Spleen (tissue), 11 donors: ENCODE data around the gene TAS1R1. TPM values are rescaled to one million over a fixed set of nuclear protein-coding genes. Genes with fewer than 3 reads are reported as not detected.

Experiments used
- DNase-seq: peaks from one replicate; pipeline ENCODE4 v3.0.0-alpha.2; 2020
- H3K27ac ChIP-seq, 8 donors: fragments of 200-600 bp; sonication (generic) in 7 of 8; 1 replicate in 4 of 8; 2 replicates in 4 of 8; pipeline versions ENCODE4 v1.5.0 to v1.8.0; 2016 to 2021; ENCODE audit warnings: inconsistent platforms in 4 of 8, mild to moderate bottlenecking in 4 of 8, moderate library complexity in 1 of 8
- H3K27me3 ChIP-seq, 7 donors: fragments of 200-600 bp; sonication (generic) in 6 of 7; replicated peaks in 1 of 7; 1 replicate in 4 of 7; 2 replicates in 3 of 7; pipeline versions ENCODE4 v1.5.0 to v1.8.0; 2016 to 2021; ENCODE audit warnings: inconsistent platforms in 3 of 7, mild to moderate bottlenecking in 1 of 7
- H3K36me3 ChIP-seq, 6 donors: fragments of 200-600 bp; sonication (generic) in 5 of 6; 1 replicate in 4 of 6; 2 replicates in 2 of 6; pipeline versions ENCODE4 v1.5.0 to v1.8.0; 2016 to 2021; ENCODE audit warnings: inconsistent platforms in 2 of 6
- H3K4me1 ChIP-seq, 6 donors: fragments of 200-600 bp; sonication (generic) in 5 of 6; 1 replicate in 3 of 6; 2 replicates in 3 of 6; pipeline versions ENCODE4 v1.5.0 to v1.8.0; 2016 to 2021; ENCODE audit warnings: inconsistent platforms in 3 of 6
- H3K4me3 ChIP-seq, 8 donors: fragments of 200-600 bp; sonication (generic) in 7 of 8; 1 replicate in 4 of 8; 2 replicates in 4 of 8; pipeline versions ENCODE4 v1.5.0 to v1.8.0; 2016 to 2021; ENCODE audit warnings: inconsistent platforms in 4 of 8, mild to moderate bottlenecking in 4 of 8, moderate library complexity in 2 of 8
- H3K9me3 ChIP-seq, 8 donors: fragments of 200-600 bp; sonication (generic) in 7 of 8; 1 replicate in 4 of 8; 2 replicates in 4 of 8; pipeline versions ENCODE4 v1.5.0 to v1.8.0; 2016 to 2021; ENCODE audit warnings: inconsistent platforms in 4 of 8
- CTCF ChIP-seq, 11 experiments: fragments of 200-600 bp in 7 of 11; fragments of 450-650 bp in 4 of 11; sonication (generic) in 4 of 11; IDR thresholded peaks in 8 of 11; conservative IDR thresholded peaks in 3 of 11; 1 replicate in 7 of 11; 2 replicates in 4 of 11; pipeline versions ENCODE4 v1.4.0 to v1.8.0; 2016 to 2021; ENCODE audit warnings: antibody characterized with exemption in 11 of 11, inconsistent platforms in 4 of 11, mild to moderate bottlenecking in 1 of 11
- POLR2A ChIP-seq, 3 donors: fragments of 450-650 bp; IDR thresholded peaks; one replicate each; pipeline ENCODE4 v1.5.1; 2017; ENCODE audit warnings: antibody characterized with exemption in 3 of 3, mild to moderate bottlenecking in 1 of 3
- POLR2AphosphoS5 ChIP-seq, 3 donors: sonication (generic); formaldehyde crosslinking; IDR thresholded peaks; one replicate each; pipeline ENCODE4 v1.5.1; 2017; ENCODE audit warnings: antibody characterized with exemption in 3 of 3
- WGBS, 5 donors: extraction: QIAGEN DNeasy Blood & Tissue Kit in 3 of 5; methylation state at CpG; one replicate each; pipeline versions ENCODE4 v1.1.5 to v1.1.7; 2013 to 2018; 5-methylcytosine and 5-hydroxymethylcytosine counted together
- intact Hi-C: fragments of 100-400 bp; cut with DNase I; formaldehyde crosslinking; loops from one replicate; pipeline ENCODE4 v1.15.0; 2023; ENCODE audit warnings: low total_unique reads
- polyA plus RNA-seq, 3 donors: library from polyadenylated mRNA; stranded (reverse); fragments of 200-250 nt; gene quantifications; one replicate each; pipeline ENCODE4 v1.2.1, GENCODE V29; 2013
- total RNA-seq, 7 donors: library from RNA; depleted of rRNA in 3 of 7; stranded (reverse); fragments of >200 nt in 3 of 7; fragmentation: NEBNext Ultra II Directional in 4 of 7; extraction: Animal tissue kit (Norgen Biotek cat#: 25700) in 4 of 7; gene quantifications; one replicate each; pipeline versions ENCODE4 v1.1.0 to v1.2.1, GENCODE V29; 2016 to 2021
- donor health status: healthy with polysubstance abuse.
- donor health status: DM: no; HTN: no; CAD: no; lungs with moderate emphysema.
- donor health status: DM: no; HTN: no; CAD: no.
- donor health status: Bipolar disorder and iron deficiency.
- donor health status: healthy.
- donor health status: DM: no; HTN: no; CAD: no.
- donor health status: DM: yes; HTN: yes; CAD: no.

TAS1R1 gene
- total and polyA plus RNA-seq, 10 donors: 0.09 to 0.88 (median 0.43) TPM

- Histone ChIP-seq H3K27me3 (no peaks in the 10 kb centered on the region), H3K27ac (peak overlapping the region in 7 of 8 donors; percentile 90 to 98 (median 96)), H3K4me3 (peak overlapping the region in 3 of 8 donors; percentile 76 to 92 (median 90)), H3K4me1 (peaks cover 18 to 50% (median 37%) of the 10 kb centered on the region in 6 donors), H3K9me3 (no peaks in the 10 kb centered on the region), H3K36me3 (no peaks in the 10 kb centered on the region)
- intact Hi-C loops: loop anchor here (10.0 kb wide), 1 partner anchor 46 kb away; the partner anchor contains the start of gene THAP3
- TF ChIP-seq CTCF (IDR thresholded peaks at IDR 0.05 in 8 of 11, conservative IDR thresholded peaks at IDR 0.05 in 3 of 11) (no peak), POLR2A (IDR thresholded peaks at IDR 0.05) (no peak), POLR2AphosphoS5 (IDR thresholded peaks at IDR 0.05) (no peak)
- WGBS, 5 donors: 86 to 94% (median 91%) methylated on average over 14 of the region's 14 CpGs
- peak; percentile 80 for DNase-seq
These were observed 23.7 kb downstream of the TAS1R1 start for GRCh38 chr1:6578624-6579373.

- H3K27ac ChIP-seq: peak within 1 kb of the TSS; percentile 86 to 98 (median 95)
- 14 to 21% (median 19%) methylated on average over 50 to 58 of the region's 58 CpGs for WGBS, 5 donors
- DNase-seq: peak; percentile 100
- peak; percentile 47 to 90 (median 84) for TF ChIP-seq POLR2A (IDR thresholded peaks at IDR 0.05)
- TF ChIP-seq POLR2AphosphoS5 (IDR thresholded peaks at IDR 0.05): peak; percentile 99
- peak in 3 of 11 experiments; percentile 20 to 32 (median 22) for TF ChIP-seq CTCF (IDR thresholded peaks at IDR 0.05 in 8 of 11, conservative IDR thresholded peaks at IDR 0.05 in 3 of 11)
- peaks cover 18 to 57% (median 44%) of the 10 kb centered on the region in 6 donors for H3K4me1 ChIP-seq
- H3K9me3 ChIP-seq: no peaks in the 10 kb centered on the region
- H3K4me3 ChIP-seq: peak within 1 kb of the TSS; percentile 73 to 92 (median 88)
- intact Hi-C loops: loop anchor here (10.0 kb wide), 1 partner anchor 45 kb away; the partner anchor contains the start of gene THAP3
- H3K36me3 ChIP-seq: no peaks in the 10 kb centered on the region
- no peaks in the 10 kb centered on the region for H3K27me3 ChIP-seq
These were observed 24.4 kb downstream of the TAS1R1 start, which contains the start of gene ZBTB48 for GRCh38 chr1:6579374-6580118. Gene ZBTB48, plus strand, starts transcription at chr1:6579994. Its CDS starts 616 bp downstream, at chr1:6580610.

GRCh38 chr1:6580119-6580592 lies 25.0 kb downstream of the TAS1R1 start:
- Histone ChIP-seq H3K4me1 (peaks cover 18 to 63% (median 49%) of the 10 kb centered on the region in 6 donors), H3K27ac (peak overlapping the region; percentile 86 to 98 (median 95)), H3K36me3 (peaks cover 0 to 1% (median 0%) of the 10 kb centered on the region in 6 donors), H3K9me3 (no peaks in the 10 kb centered on the region), H3K4me3 (peak overlapping the region; percentile 73 to 92 (median 88)), H3K27me3 (no peaks in the 10 kb centered on the region)
- intact Hi-C loops: no loop called here
- 0 to 2% (median 0%) methylated on average over 10 to 30 of the region's 30 CpGs for WGBS, 5 donors
- DNase-seq: no peak
- no peak for TF ChIP-seq POLR2AphosphoS5 (IDR thresholded peaks at IDR 0.05)
- peak in 1 of 11 experiments; percentile 3 for TF ChIP-seq CTCF (IDR thresholded peaks at IDR 0.05 in 8 of 11, conservative IDR thresholded peaks at IDR 0.05 in 3 of 11)
